WTC11 (cell line): ENCODE measurements around the gene SLK. TPM values are rescaled to one million over a fixed set of nuclear protein-coding genes. Genes with fewer than 3 reads are reported as not detected.

Source experiments
- ATAC-seq: fragments of 200-7000 bp; cut with Tn5 transposase; 2 replicates; pipeline ENCODE4 v1.10.0; 2021; ENCODE audit warnings: mild to moderate bottlenecking, moderate library complexity
- CTCF ChIA-PET: fragments of 300-600 bp; sonication (Branson Sonifier 250); formaldehyde crosslinking; loops from one replicate; lab custom pipeline; 2021; ENCODE audit warnings: antibody characterized with exemption; lab: Charles Lee
- POLR2A ChIA-PET: fragments of 350-600 bp; sonication (Branson Sonifier 250); formaldehyde crosslinking; loops from one replicate; lab custom pipeline; 2021; ENCODE audit warnings: antibody characterized with exemption; lab: Charles Lee
- DNase-seq: peaks from one replicate; pipeline ENCODE4 v3.0.0; 2021; ENCODE audit warnings: low spot score
- H3K27ac Mint-ChIP-seq: 2 replicates; pipeline ENCODE4 v1.8.0; 2021; ENCODE audit warnings: mixed read lengths
- H3K27me3 Mint-ChIP-seq: 2 replicates; pipeline ENCODE4 v1.8.0; 2021; ENCODE audit warnings: low read depth, mild to moderate bottlenecking, moderate library complexity, mixed read lengths
- H3K36me3 Mint-ChIP-seq: 2 replicates; pipeline ENCODE4 v1.8.0; 2021; ENCODE audit warnings: mixed read lengths
- H3K4me1 Mint-ChIP-seq: 2 replicates; pipeline ENCODE4 v1.8.0; 2022; ENCODE audit warnings: mixed read lengths
- H3K4me3 Mint-ChIP-seq: 2 replicates; pipeline ENCODE4 v1.8.0; 2021; ENCODE audit warnings: mild to moderate bottlenecking, moderate library complexity, mixed read lengths
- H3K9me3 Mint-ChIP-seq: 2 replicates; pipeline ENCODE4 v1.8.0; 2021; ENCODE audit warnings: mixed read lengths
- ARID4B ChIP-seq: sonication (generic); formaldehyde crosslinking; IDR thresholded peaks from 2 replicates; pipeline ENCODE4 v1.8.0; 2023; ENCODE audit warnings: missing genetic modification reagents, mild to moderate bottlenecking, borderline replicate concordance
- CREB1 ChIP-seq: sonication (generic); formaldehyde crosslinking; IDR thresholded peaks from 2 replicates; pipeline ENCODE4 v1.8.0; 2023; ENCODE audit warnings: mild to moderate bottlenecking, missing genetic modification reagents
- CREM ChIP-seq: sonication (generic); formaldehyde crosslinking; IDR thresholded peaks from 2 replicates; pipeline ENCODE4 v1.8.1; 2022; ENCODE audit warnings: mild to moderate bottlenecking, missing genetic modification reagents, moderate library complexity
- ETV6 ChIP-seq: sonication (generic); formaldehyde crosslinking; IDR thresholded peaks from 2 replicates; pipeline ENCODE4 v1.8.1; 2022; ENCODE audit warnings: mild to moderate bottlenecking, missing genetic modification reagents
- GTF2I ChIP-seq: fragments of 250-450 bp; sonication (Bioruptor Pico); conservative IDR thresholded peaks from 2 replicates; pipeline ENCODE4 v1.4.0; 2021; ENCODE audit warnings: mild to moderate bottlenecking
- HMGA2 ChIP-seq: fragments of 250-450 bp; sonication (Bioruptor Pico); IDR thresholded peaks from 2 replicates; pipeline ENCODE4 v1.4.0; 2021; ENCODE audit warnings: mild to moderate bottlenecking, moderate library complexity
- KAT7 ChIP-seq: sonication (generic); formaldehyde crosslinking; IDR thresholded peaks from 2 replicates; pipeline ENCODE4 v1.8.1; 2023; ENCODE audit warnings: missing genetic modification reagents, mild to moderate bottlenecking, borderline replicate concordance
- MYBL2 ChIP-seq: sonication (generic); formaldehyde crosslinking; IDR thresholded peaks from 2 replicates; pipeline ENCODE4 v1.8.1; 2023; ENCODE audit warnings: mild to moderate bottlenecking, moderate library complexity, missing genetic modification reagents
- NFATC4 ChIP-seq: fragments of 250-450 bp; sonication (Bioruptor Pico); IDR thresholded peaks from 2 replicates; pipeline ENCODE4 v1.9.0; 2021; ENCODE audit warnings: mild to moderate bottlenecking
- NFYB ChIP-seq: sonication (generic); formaldehyde crosslinking; conservative IDR thresholded peaks from 2 replicates; pipeline ENCODE4 v1.8.0; 2022; ENCODE audit warnings: low read depth, missing genetic modification reagents
- OVOL2 ChIP-seq: fragments of 250-450 bp; sonication (Bioruptor Pico); IDR thresholded peaks from 2 replicates; pipeline ENCODE4 v1.9.0; 2021; ENCODE audit warnings: mild to moderate bottlenecking, borderline replicate concordance
- TCF7 ChIP-seq: sonication (generic); formaldehyde crosslinking; IDR thresholded peaks from 2 replicates; pipeline ENCODE4 v1.8.0; 2022; ENCODE audit warnings: mild to moderate bottlenecking, low read depth, missing genetic modification reagents, moderate library complexity
- TEAD4 ChIP-seq: sonication (generic); formaldehyde crosslinking; IDR thresholded peaks from 2 replicates; pipeline ENCODE4 v1.8.0; 2022; ENCODE audit warnings: mild to moderate bottlenecking, missing genetic modification reagents
- USF2 ChIP-seq: sonication (generic); formaldehyde crosslinking; IDR thresholded peaks from 2 replicates; pipeline ENCODE4 v1.8.1; 2023; ENCODE audit warnings: mild to moderate bottlenecking, missing genetic modification reagents, moderate library complexity
- ZBTB21 ChIP-seq: sonication (generic); formaldehyde crosslinking; IDR thresholded peaks from 2 replicates; pipeline ENCODE4 v1.8.1; 2023; ENCODE audit warnings: mild to moderate bottlenecking, missing genetic modification reagents, borderline replicate concordance
- ZNF138 ChIP-seq: sonication (generic); formaldehyde crosslinking; conservative IDR thresholded peaks from 2 replicates; pipeline ENCODE4 v1.8.1; 2022; ENCODE audit warnings: mild to moderate bottlenecking, moderate library complexity, missing genetic modification reagents
- ZNF281 ChIP-seq: sonication (generic); formaldehyde crosslinking; IDR thresholded peaks from 2 replicates; pipeline ENCODE4 v1.8.0; 2023; ENCODE audit warnings: mild to moderate bottlenecking, missing genetic modification reagents
- ZNF416 ChIP-seq: fragments of 250-450 bp; sonication (Bioruptor Pico); IDR thresholded peaks from 2 replicates; pipeline ENCODE4 v1.9.0; 2021; ENCODE audit warnings: mild to moderate bottlenecking, inconsistent platforms
- total RNA-seq: library from RNA; stranded (reverse); gene quantifications from 3 replicates; pipeline ENCODE4 v1.2.3, GENCODE V29; 2021
- TF ChIP-seq, protein P1 (sequence below): sonication (generic); formaldehyde crosslinking; IDR thresholded peaks from 2 replicates; pipeline ENCODE4 v1.8.1; 2023; ENCODE audit warnings: mild to moderate bottlenecking, missing genetic modification reagents
- TF ChIP-seq, protein P2 (sequence below): fragments of 250-450 bp; sonication (Bioruptor Pico); conservative IDR thresholded peaks from 2 replicates; pipeline ENCODE4 v1.9.0; 2021; ENCODE audit warnings: mild to moderate bottlenecking
- TF ChIP-seq, protein P3 (sequence below): sonication (generic); formaldehyde crosslinking; IDR thresholded peaks from 2 replicates; pipeline ENCODE4 v1.8.1; 2022; ENCODE audit warnings: low read depth, missing genetic modification reagents, borderline replicate concordance

SLK gene
- total RNA-seq, 1 experiment from 2014 or later: 19.2 TPM

DNA sequence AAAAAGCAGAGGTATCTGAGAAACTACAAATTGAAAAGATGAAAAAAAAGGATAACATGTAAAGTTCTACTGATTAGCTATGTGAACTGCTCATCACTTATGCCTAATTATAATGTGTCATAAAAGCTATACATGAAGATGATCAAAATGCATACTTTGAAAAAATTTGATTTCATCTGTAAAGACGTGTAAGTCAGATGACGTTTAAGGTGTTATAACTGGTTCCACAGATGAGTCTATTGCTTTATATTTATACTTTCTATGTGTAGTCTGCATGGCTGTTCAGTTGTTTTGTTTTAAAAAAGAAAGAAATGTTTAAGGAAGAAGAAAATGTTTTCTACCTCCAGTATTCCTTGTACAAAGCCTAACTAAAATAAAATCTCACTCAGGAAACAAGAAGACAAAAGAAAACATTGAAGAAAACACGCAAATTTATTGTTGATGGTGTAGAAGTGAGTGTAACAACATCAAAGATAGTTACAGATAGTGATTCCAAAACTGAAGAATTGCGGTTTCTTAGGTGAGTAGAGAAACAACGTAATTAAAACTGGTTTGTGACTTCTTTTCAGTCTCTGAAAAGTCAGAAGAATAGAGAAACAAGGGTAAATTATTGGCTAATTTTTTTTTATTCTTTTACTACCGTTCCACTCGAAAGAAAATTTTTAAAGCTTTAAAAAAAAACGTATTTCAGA is 38.4 kb downstream of the SLK start (continued):
- TF ChIP-seq ZNF281 (CRISPR knock-in tag) (no peak), MYBL2 (CRISPR knock-in tag) (no peak), ZNF416 (CRISPR knock-in tag) (no peak), USF2 (CRISPR knock-in tag) (no peak)

DNA sequence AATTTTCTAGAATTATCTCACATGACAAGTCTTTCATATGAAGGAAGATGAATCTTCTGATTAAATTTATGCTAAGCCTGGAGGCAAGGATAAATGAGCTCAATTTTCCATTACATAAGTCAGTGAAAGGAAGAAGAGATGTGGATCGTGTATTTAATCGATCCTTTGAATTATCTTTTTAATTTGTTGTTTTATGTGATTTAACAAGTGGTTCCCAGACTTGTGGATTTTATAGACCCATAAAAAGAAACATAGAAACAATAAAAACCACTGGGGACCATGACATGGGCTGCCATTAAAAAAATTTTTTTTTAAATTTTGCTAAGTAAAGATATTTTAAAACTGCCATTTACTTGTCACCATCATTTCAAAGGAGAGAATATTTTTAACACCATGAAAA is 45.0 kb downstream of the SLK start:
- H3K36me3 Mint-ChIP-seq: 0 out of 2 replicates have a peak, but pooled peaks cover 2% of the 10 kb centered on the region
- ChIA-PET POLR2A (interaction anchor here (0.6 kb wide), 1 partner anchor 223 kb away, joined by 3 read pairs; no protein-coding TSS in a partner anchor), CTCF (interaction anchor here (1.3 kb wide), 1 partner anchor 29 kb away, joined by 5 read pairs; no protein-coding TSS in a partner anchor)
- no peaks in the 10 kb centered on the region for H3K27me3 Mint-ChIP-seq
- no peak overlapping the region for H3K4me3 Mint-ChIP-seq
- H3K4me1 Mint-ChIP-seq: peaks cover 10% of the 10 kb centered on the region; the same call in 1 of the 2 replicates
- no peak overlapping the region for H3K27ac Mint-ChIP-seq
- ATAC-seq: no peak
- no peaks in the 10 kb centered on the region for H3K9me3 Mint-ChIP-seq
- DNase-seq: no peak
- TF ChIP-seq ETV6 (CRISPR knock-in tag) (no peak), CREB1 (CRISPR knock-in tag) (no peak), OVOL2 (CRISPR knock-in tag) (no peak), NFYB (CRISPR knock-in tag) (no peak), ZBTB21 (CRISPR knock-in tag) (no peak), KAT7 (no peak), USF2 (CRISPR knock-in tag) (no peak), CREM (CRISPR knock-in tag) (no peak), ZNF138 (no peak), TCF7 (CRISPR knock-in tag) (no peak), HMGA2 (CRISPR knock-in tag) (no peak), TEAD4 (CRISPR knock-in tag) (no peak), GTF2I (CRISPR knock-in tag) (no peak), NFATC4 (CRISPR knock-in tag) (no peak), ARID4B (CRISPR knock-in tag) (no peak)
- TF ChIP-seq, protein P1, sequence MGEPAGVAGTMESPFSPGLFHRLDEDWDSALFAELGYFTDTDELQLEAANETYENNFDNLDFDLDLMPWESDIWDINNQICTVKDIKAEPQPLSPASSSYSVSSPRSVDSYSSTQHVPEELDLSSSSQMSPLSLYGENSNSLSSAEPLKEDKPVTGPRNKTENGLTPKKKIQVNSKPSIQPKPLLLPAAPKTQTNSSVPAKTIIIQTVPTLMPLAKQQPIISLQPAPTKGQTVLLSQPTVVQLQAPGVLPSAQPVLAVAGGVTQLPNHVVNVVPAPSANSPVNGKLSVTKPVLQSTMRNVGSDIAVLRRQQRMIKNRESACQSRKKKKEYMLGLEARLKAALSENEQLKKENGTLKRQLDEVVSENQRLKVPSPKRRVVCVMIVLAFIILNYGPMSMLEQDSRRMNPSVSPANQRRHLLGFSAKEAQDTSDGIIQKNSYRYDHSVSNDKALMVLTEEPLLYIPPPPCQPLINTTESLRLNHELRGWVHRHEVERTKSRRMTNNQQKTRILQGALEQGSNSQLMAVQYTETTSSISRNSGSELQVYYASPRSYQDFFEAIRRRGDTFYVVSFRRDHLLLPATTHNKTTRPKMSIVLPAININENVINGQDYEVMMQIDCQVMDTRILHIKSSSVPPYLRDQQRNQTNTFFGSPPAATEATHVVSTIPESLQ (CRISPR knock-in tag): no peak
- TF ChIP-seq, protein P2, sequence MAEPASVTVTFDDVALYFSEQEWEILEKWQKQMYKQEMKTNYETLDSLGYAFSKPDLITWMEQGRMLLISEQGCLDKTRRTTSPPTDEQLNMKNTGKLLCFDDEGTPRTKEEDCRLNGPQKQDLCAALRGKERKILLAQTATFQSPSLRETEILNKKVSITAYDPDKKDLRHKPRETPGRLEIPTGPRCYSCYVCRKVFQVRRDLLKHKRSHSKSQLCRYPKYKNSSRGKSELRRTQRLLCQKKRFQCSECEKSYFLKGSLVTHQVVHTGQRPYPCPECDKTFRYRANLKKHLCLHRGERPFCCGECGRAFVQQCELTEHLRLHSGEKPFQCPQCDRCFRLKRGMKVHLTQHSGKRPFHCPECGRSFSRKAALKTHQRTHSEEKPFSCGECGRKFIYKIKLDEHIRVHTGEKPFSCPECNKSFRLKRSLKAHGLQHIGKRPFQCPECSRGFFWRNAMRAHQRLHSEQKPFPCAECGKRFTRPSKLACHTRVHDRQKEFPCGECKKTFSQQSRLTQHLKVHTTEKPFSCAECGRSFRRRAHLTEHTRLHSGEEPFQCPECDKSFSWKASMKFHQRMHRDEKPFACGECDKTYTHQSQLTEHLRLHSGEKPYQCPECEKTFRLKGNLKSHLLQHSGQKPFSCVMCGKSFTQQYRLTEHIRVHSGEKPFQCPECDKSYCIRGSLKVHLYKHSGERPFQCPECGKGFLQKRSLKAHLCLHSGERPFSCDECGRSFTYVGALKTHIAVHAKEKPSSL (CRISPR knock-in tag): no peak
- TF ChIP-seq, protein P3, sequence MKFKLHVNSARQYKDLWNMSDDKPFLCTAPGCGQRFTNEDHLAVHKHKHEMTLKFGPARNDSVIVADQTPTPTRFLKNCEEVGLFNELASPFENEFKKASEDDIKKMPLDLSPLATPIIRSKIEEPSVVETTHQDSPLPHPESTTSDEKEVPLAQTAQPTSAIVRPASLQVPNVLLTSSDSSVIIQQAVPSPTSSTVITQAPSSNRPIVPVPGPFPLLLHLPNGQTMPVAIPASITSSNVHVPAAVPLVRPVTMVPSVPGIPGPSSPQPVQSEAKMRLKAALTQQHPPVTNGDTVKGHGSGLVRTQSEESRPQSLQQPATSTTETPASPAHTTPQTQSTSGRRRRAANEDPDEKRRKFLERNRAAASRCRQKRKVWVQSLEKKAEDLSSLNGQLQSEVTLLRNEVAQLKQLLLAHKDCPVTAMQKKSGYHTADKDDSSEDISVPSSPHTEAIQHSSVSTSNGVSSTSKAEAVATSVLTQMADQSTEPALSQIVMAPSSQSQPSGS (CRISPR knock-in tag): no peak
